Natural killer cell (primary cell): ENCODE results near the gene EFNB2. TPM values are rescaled to one million over a fixed set of nuclear protein-coding genes. Genes with fewer than 3 reads are reported as not detected.
A peak's percentile ranks its signal among the peaks of the same experiment; 100 is the strongest.

Experiments
- ATAC-seq, 3 donors: fragments of 150-1000 bp in 2 of 3; fragments of 200-7000 bp in 1 of 3; cut with Tn5 transposase; 1 replicate in 1 of 3; 2 replicates in 2 of 3; pipeline ENCODE4 v1.10.0; 2021; ENCODE audit warnings: mild to moderate bottlenecking in 2 of 3, moderate library complexity in 2 of 3
- DNase-seq, 2 donors: peaks; one replicate each; pipeline versions ENCODE4 v3.0.0 to v3.0.0-alpha.2; 2013 to 2021; ENCODE audit warnings: mixed read lengths in 1 of 2
- H3K27ac ChIP-seq: one replicate; pipeline ENCODE4 v1.5.1; 2013; ENCODE audit warnings: mild to moderate bottlenecking, low read length
- H3K27me3 ChIP-seq: one replicate; pipeline ENCODE4 v1.6.1; 2013; ENCODE audit warnings: low read length; ENCODE audit not compliant: control insufficient read depth, insufficient read depth
- H3K36me3 ChIP-seq: one replicate; pipeline ENCODE4 v1.6.1; 2013; ENCODE audit warnings: low read length; ENCODE audit not compliant: control insufficient read depth, insufficient read depth
- H3K4me1 ChIP-seq: one replicate; pipeline ENCODE4 v1.6.1; 2013; ENCODE audit warnings: low read length; ENCODE audit not compliant: control insufficient read depth, insufficient read depth
- H3K4me3 ChIP-seq: one replicate; pipeline ENCODE4 v1.5.1; 2013; ENCODE audit warnings: low read length
- H3K9me3 ChIP-seq: one replicate; pipeline ENCODE4 v1.6.1; 2013; ENCODE audit warnings: low read length; ENCODE audit not compliant: control insufficient read depth, insufficient read depth
- H3K27ac Mint-ChIP-seq, 2 donors: one replicate each; pipeline ENCODE4 v1.8.0; 2022; ENCODE audit warnings: mild to moderate bottlenecking in 2 of 2, mixed read lengths in 2 of 2, moderate library complexity in 1 of 2
- H3K27me3 Mint-ChIP-seq, 2 donors: one replicate each; pipeline ENCODE4 v1.8.0; 2022; ENCODE audit warnings: low read depth in 2 of 2, mixed read lengths in 2 of 2
- H3K36me3 Mint-ChIP-seq: one replicate; pipeline ENCODE4 v1.8.0; 2022; ENCODE audit warnings: mixed read lengths
- H3K4me1 Mint-ChIP-seq, 2 donors: one replicate each; pipeline ENCODE4 v1.8.0; 2022; ENCODE audit warnings: mixed read lengths in 2 of 2
- H3K4me3 Mint-ChIP-seq: one replicate; pipeline ENCODE4 v1.8.0; 2022; ENCODE audit warnings: mild to moderate bottlenecking, moderate library complexity, mixed read lengths
- H3K9me3 Mint-ChIP-seq, 2 donors: one replicate each; pipeline ENCODE4 v1.8.0; 2022; ENCODE audit warnings: mixed read lengths in 2 of 2
- WGBS: methylation state at CpG from one replicate; pipeline ENCODE4 v1.1.7; 2013; ENCODE audit warnings: missing lambda C conversion rate; ENCODE audit not compliant: insufficient coverage; 5-methylcytosine and 5-hydroxymethylcytosine counted together
- intact Hi-C: fragments of 100-400 bp; cut with micrococcal nuclease; formaldehyde crosslinking; loops from one replicate; pipeline ENCODE4 v1.14.2; 2022
- total RNA-seq, 4 donors: library from RNA; stranded (reverse); fragments of 120-200 nt in 1 of 4; gene quantifications; one replicate each; pipeline versions ENCODE4 v1.2.3 to v1.2.4, GENCODE V29; 2013 to 2022
- TF ChIP-seq, protein P1 (sequence below): fragments of 200-600 bp; IDR thresholded peaks from one replicate; pipeline ENCODE4 v1.8.0; 2022; ENCODE audit warnings: antibody characterized with exemption

EFNB2 gene
- total RNA-seq, 3 donors from 2014 or later (not counting 1 experiment from before 2014, with no cell fraction given): 0.16 to 0.33 (median 0.33) TPM

DNA sequence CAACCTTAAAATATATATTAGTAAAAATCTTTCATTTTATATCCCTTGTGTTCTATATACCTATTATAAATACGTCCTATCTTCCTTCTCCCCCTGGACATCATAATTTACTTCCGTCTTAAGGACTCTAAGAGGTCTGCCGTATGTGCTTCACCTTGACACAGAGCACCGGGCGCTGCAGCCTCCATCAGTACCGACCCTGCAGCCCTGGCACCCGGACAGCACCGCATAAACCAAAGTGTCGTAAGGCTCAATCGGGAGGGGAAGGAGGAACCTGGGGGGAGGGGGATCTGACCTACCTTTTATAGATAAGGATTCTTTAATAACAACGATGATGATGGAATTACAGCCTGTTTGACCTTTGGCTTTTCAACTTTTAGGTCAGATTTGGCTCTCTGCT is 44.0 kb downstream of the EFNB2 start:
- H3K4me3 Mint-ChIP-seq: peak overlapping the region; percentile 64
- Histone ChIP-seq H3K9me3 (no peaks in the 10 kb centered on the region), H3K27me3 (peaks cover 19% of the 10 kb centered on the region), H3K4me3 (no peak overlapping the region), H3K36me3 (no peaks in the 10 kb centered on the region), H3K27ac (no peak overlapping the region), H3K4me1 (peaks cover 17% of the 10 kb centered on the region)
- H3K4me1 Mint-ChIP-seq: peaks cover 25 to 26% of the 10 kb centered on the region in 2 donors
- TF ChIP-seq, protein P1, sequence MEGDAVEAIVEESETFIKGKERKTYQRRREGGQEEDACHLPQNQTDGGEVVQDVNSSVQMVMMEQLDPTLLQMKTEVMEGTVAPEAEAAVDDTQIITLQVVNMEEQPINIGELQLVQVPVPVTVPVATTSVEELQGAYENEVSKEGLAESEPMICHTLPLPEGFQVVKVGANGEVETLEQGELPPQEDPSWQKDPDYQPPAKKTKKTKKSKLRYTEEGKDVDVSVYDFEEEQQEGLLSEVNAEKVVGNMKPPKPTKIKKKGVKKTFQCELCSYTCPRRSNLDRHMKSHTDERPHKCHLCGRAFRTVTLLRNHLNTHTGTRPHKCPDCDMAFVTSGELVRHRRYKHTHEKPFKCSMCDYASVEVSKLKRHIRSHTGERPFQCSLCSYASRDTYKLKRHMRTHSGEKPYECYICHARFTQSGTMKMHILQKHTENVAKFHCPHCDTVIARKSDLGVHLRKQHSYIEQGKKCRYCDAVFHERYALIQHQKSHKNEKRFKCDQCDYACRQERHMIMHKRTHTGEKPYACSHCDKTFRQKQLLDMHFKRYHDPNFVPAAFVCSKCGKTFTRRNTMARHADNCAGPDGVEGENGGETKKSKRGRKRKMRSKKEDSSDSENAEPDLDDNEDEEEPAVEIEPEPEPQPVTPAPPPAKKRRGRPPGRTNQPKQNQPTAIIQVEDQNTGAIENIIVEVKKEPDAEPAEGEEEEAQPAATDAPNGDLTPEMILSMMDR: no peak
- H3K9me3 Mint-ChIP-seq: no peaks in the 10 kb centered on the region
- intact Hi-C loops: no loop called here
- 41% methylated on average over 11 of the region's 11 CpGs for WGBS
- peak overlapping the region in 1 of 2 donors; percentile 54 for H3K27ac Mint-ChIP-seq
- peaks cover 34 to 59% of the 10 kb centered on the region in 2 donors for H3K27me3 Mint-ChIP-seq
- no peaks in the 10 kb centered on the region for H3K36me3 Mint-ChIP-seq
- DNase-seq (no peak), ATAC-seq (peak in 1 of 3 donors; percentile 35)

DNA sequence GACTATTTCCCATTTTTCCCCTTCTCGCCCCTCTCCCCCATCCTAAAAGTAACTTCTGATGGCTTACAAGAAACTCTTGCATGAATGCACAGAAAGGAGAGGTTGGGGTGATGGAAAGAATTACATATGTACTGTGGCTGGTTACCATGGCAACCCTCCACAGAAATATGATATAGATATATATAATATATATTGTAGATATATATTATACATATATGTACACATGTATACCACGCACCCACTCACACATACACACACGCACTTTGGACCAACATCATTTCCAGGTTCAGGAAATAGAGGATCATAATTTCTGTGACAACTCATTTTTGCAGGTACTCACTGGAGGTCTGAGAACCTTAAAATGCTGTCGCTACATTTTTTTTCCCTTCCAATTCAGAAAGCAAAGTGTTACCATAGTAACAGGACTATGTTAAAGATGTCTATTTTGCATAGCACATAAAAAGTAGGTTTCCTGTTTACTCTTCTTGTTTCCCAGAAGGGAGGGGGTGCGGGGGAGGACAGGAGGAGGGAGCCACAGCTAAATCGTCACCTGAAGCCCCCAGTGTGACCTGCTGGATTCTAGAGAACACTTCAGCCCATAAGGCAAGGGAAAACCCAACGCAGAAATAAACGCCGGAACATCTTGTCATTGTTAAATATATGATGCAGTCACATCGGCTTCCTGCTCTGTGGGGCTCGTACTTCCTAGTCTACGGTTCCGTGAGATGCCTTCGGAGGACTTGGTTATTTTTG is 44.7 kb downstream of the EFNB2 start:
- H3K27ac Mint-ChIP-seq: peak overlapping the region in 1 of 2 donors; percentile 54
- H3K36me3 Mint-ChIP-seq: no peaks in the 10 kb centered on the region
- DNase-seq (peak in 1 of 2 donors; percentile 44), ATAC-seq (peak in 2 of 3 donors; percentile 68 to 74)
- Histone ChIP-seq H3K36me3 (no peaks in the 10 kb centered on the region), H3K27ac (no peak overlapping the region), H3K4me3 (no peak overlapping the region), H3K9me3 (no peaks in the 10 kb centered on the region), H3K27me3 (peaks cover 19% of the 10 kb centered on the region), H3K4me1 (peaks cover 17% of the 10 kb centered on the region)
- peak overlapping the region; percentile 64 for H3K4me3 Mint-ChIP-seq
- WGBS: 19% methylated on average over 13 of the region's 14 CpGs
- peaks cover 25 to 26% of the 10 kb centered on the region in 2 donors for H3K4me1 Mint-ChIP-seq
- TF ChIP-seq, protein P1: no peak
- intact Hi-C loops: no loop called here
- H3K27me3 Mint-ChIP-seq: peaks cover 30 to 59% of the 10 kb centered on the region in 2 donors
- no peaks in the 10 kb centered on the region for H3K9me3 Mint-ChIP-seq

GRCh38 chr13:106489849-106490568 is 45.5 kb downstream of the EFNB2 start:
- TF ChIP-seq, protein P1: no peak
- Mint-ChIP-seq H3K4me1 (peaks cover 25 to 26% of the 10 kb centered on the region in 2 donors), H3K27ac (no peak overlapping the region), H3K36me3 (no peaks in the 10 kb centered on the region), H3K4me3 (no peak overlapping the region), H3K27me3 (peaks cover 28 to 62% of the 10 kb centered on the region in 2 donors), H3K9me3 (no peaks in the 10 kb centered on the region)
- peaks cover 13% of the 10 kb centered on the region for H3K27me3 ChIP-seq
- intact Hi-C loops: no loop called here
- 90% methylated on average over 7 of the region's 7 CpGs for WGBS
- DNase-seq: no peak
- H3K27ac ChIP-seq: no peak overlapping the region
- peaks cover 17% of the 10 kb centered on the region for H3K4me1 ChIP-seq
- H3K36me3 ChIP-seq: no peaks in the 10 kb centered on the region
- no peak overlapping the region for H3K4me3 ChIP-seq
- H3K9me3 ChIP-seq: no peaks in the 10 kb centered on the region
- no peak for ATAC-seq
